Fibroblast of the aortic adventitia (primary cell): ENCODE data around the gene MYLK2. TPM values are rescaled to one million over a fixed set of nuclear protein-coding genes. Genes with fewer than 3 reads are reported as not detected.

Experiments used
- DNase-seq: peaks from one replicate; pipeline ENCODE4 v3.0.0-alpha.2; 2010; ENCODE audit warnings: low read depth
- H3K4me3 ChIP-seq: 2 replicates; pipeline ENCODE4 v1.5.1; 2011; ENCODE audit warnings: low read depth, mild to moderate bottlenecking, control low read depth, low read length, moderate library complexity
- total RNA-seq: library from RNA; depleted of rRNA; stranded (reverse); fragments of >200 nt; gene quantifications from 2 replicates; pipeline ENCODE4 v1.2.3, GENCODE V29; 2012; ENCODE audit warnings: low replicate concordance
- TF ChIP-seq, protein P1 (sequence below): IDR thresholded peaks from 2 replicates; pipeline ENCODE4 v1.5.1; 2011; ENCODE audit warnings: mild to moderate bottlenecking, low read length, control low read depth, inconsistent platforms; ENCODE audit not compliant: insufficient read depth

MYLK2 gene
- total RNA-seq, 1 donor = 0.18 TPM

- TF ChIP-seq, protein P1, sequence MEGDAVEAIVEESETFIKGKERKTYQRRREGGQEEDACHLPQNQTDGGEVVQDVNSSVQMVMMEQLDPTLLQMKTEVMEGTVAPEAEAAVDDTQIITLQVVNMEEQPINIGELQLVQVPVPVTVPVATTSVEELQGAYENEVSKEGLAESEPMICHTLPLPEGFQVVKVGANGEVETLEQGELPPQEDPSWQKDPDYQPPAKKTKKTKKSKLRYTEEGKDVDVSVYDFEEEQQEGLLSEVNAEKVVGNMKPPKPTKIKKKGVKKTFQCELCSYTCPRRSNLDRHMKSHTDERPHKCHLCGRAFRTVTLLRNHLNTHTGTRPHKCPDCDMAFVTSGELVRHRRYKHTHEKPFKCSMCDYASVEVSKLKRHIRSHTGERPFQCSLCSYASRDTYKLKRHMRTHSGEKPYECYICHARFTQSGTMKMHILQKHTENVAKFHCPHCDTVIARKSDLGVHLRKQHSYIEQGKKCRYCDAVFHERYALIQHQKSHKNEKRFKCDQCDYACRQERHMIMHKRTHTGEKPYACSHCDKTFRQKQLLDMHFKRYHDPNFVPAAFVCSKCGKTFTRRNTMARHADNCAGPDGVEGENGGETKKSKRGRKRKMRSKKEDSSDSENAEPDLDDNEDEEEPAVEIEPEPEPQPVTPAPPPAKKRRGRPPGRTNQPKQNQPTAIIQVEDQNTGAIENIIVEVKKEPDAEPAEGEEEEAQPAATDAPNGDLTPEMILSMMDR = no peak
- no peak overlapping the region for H3K4me3 ChIP-seq
- no peak for DNase-seq
Observed at GRCh38 chr20:31864521-31865400, 45.6 kb downstream of the MYLK2 start.

GRCh38 chr20:31866221-31866620, 47.1 kb downstream of the MYLK2 start:
- TF ChIP-seq, protein P1 = no peak

GRCh38 chr20:31868853-31869672, 49.9 kb downstream of the MYLK2 start:
- TF ChIP-seq, protein P1 = no peak
- DNase-seq = no peak
- no peak overlapping the region for H3K4me3 ChIP-seq

More at GRCh38 chr20:31866221-31866620, 47.1 kb downstream of the MYLK2 start:
- DNase-seq = no peak
- H3K4me3 ChIP-seq = no peak overlapping the region

DNA sequence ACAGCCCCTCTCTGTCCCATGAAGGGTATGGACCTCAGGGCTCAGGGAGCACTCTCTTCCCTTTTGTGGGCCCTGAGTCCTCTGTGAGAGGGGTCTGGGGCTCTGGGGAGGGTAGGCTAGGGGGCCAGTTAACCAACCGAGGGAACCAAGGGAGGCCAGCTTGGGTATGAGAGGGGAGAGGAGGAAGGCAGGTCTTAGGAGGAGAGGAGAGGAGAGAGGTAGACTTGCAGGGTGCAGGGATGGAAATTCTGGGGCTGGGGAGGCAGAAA, 50.5 kb downstream of the MYLK2 start:
- peak overlapping the region; percentile 52 for H3K4me3 ChIP-seq
- TF ChIP-seq, protein P1 = no peak
- no peak for DNase-seq

DNA sequence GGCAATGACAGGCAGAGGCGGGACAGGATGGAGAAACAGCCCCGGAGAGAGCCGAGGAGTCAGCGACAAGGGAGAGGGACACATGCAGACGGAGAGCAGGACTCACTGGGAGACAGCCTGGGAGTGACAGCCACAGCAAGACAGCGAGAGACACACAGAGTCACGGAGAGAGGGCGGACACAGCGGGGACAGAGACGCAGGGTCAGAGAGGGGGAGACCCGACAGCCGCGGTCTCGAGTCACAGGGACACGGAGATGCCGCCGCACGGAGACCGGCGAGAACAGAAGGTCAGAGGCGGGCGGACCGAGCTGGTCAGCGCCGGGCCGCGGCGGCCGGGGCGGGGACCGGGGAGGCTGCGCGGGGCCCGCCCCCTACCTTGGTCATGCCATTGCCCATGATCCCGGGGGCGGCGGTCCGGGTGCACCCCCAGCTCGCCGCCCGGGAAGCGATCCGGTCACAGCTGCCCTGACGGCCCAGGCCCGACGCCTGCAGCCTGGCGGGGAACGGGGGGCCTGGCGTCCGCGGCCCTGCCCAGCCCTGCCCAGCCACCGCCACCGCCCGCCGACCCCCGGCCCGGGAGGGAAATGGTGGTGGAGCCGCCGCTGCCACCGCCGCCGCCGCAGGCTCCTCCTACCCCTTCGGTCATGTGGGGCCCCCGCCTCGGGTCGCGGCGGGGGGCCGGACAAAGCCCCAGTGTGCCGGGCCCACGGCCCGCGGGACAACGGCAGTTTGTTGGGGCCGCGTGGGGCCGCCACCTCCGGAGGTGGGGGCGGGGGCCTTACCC, 51.0 kb downstream of the MYLK2 start, which contains the start of the genes DUSP15 and TTLL9:
DUSP15 (minus strand) TSS at position 586 of the 784 bp plus-strand sequence; CDS start at position 396, 190 bp downstream.
TTLL9 (plus strand) TSS at position 693 of the 784 bp plus-strand sequence. CDS start 493 bp downstream, outside the sequence.
- peak within 1 kb of the TSS; percentile 52 for H3K4me3 ChIP-seq
- DNase-seq = no peak
- TF ChIP-seq, protein P1 = no peak
